HepG2 (cell line): ENCODE measurements around the gene PLXNA1. TPM values are rescaled to one million over a fixed set of nuclear protein-coding genes. Genes with fewer than 3 reads are reported as not detected.

Experiments used
- ATAC-seq: fragments of 200-7000 bp; cut with Tn5 transposase; 3 replicates; pipeline ENCODE4 v1.9.1; 2020; ENCODE audit warnings: mild to moderate bottlenecking, moderate library complexity
- BruUV-seq: library from RNA; stranded (reverse); fragments of 400-500 nt; replicated peaks from 2 replicates; lab custom pipeline; 2021; lab: Mats Ljungman, UMichigan
- CTCF ChIA-PET: fragments of 300-600 bp; formaldehyde crosslinking; extraction: SDS; loops from one replicate; lab custom pipeline; 2021; ENCODE audit warnings: low total read pairs, inconsistent platforms, low intra/inter-chr PET ratio; lab: Yijun Ruan, JAX
- POLR2A ChIA-PET: fragments of 350-600 bp; sonication (Branson Sonifier 250); formaldehyde crosslinking; loops from one replicate; lab custom pipeline; 2020; ENCODE audit warnings: antibody characterized with exemption, inconsistent platforms; lab: Yijun Ruan, JAX
- DNase-seq: peaks from one replicate; pipeline ENCODE4 v3.0.0-alpha.2; 2015; ENCODE audit warnings: low spot score
- FAIRE-seq: peaks from 3 replicates; lab custom pipeline; 2011; peaks lifted over from hg19 to GRCh38; lab: Jason Lieb, UNC
- H2AFZ ChIP-seq: one replicate; pipeline ENCODE4 v1.6.1; 2011; ENCODE audit warnings: low read length, inconsistent platforms
- H3K27ac ChIP-seq: fragments of 300-600 bp; 3 replicates; pipeline ENCODE4 v1.8.0; 2011; ENCODE audit warnings: mixed run types, mild to moderate bottlenecking, mixed read lengths, low read length, inconsistent platforms; ENCODE audit not compliant: insufficient read depth; ENCODE audit errors: extremely low read length
- H3K27me3 ChIP-seq, 2 experiments: fragments of 200-600 bp in 1 of 2; 2 replicates in 1 of 2; 3 replicates in 1 of 2; pipeline versions ENCODE4 v1.6.0 to v1.8.0; 2011; ENCODE audit warnings: low read length in 2 of 2, mild to moderate bottlenecking in 2 of 2, moderate library complexity in 2 of 2, inconsistent platforms in 1 of 2; ENCODE audit not compliant: insufficient read depth in 2 of 2, control insufficient read depth in 1 of 2
- H3K36me3 ChIP-seq, 2 experiments: fragments of 200-600 bp in 1 of 2; replicated peaks in 1 of 2; 2 replicates in 1 of 2; 3 replicates in 1 of 2; pipeline versions ENCODE4 v1.5.1 to v1.8.0; 2011; ENCODE audit warnings: low read length in 2 of 2, inconsistent platforms in 1 of 2; ENCODE audit not compliant: insufficient read depth in 2 of 2, control insufficient read depth in 1 of 2
- H3K4me1 ChIP-seq: 2 replicates; pipeline ENCODE4 v1.5.1; 2012; ENCODE audit warnings: low read length, inconsistent platforms; ENCODE audit not compliant: insufficient read depth
- H3K4me2 ChIP-seq: 2 replicates; pipeline ENCODE4 v1.6.0; 2011; ENCODE audit warnings: low read depth, low read length, inconsistent platforms
- H3K4me3 ChIP-seq, 3 experiments: fragments of 200-600 bp in 1 of 3; sonication (generic), shearing (Covaris generic) in 1 of 3; replicated peaks in 1 of 3; 2 replicates each; pipeline ENCODE4 v1.5.1; 2011 to 2016; ENCODE audit warnings: low read length in 3 of 3, inconsistent platforms in 2 of 3, low read depth in 2 of 3, mild to moderate bottlenecking in 2 of 3, control low read depth in 1 of 3, mixed read lengths in 1 of 3; ENCODE audit not compliant: insufficient read depth in 1 of 3
- H3K79me2 ChIP-seq: one replicate; pipeline ENCODE4 v1.6.1; 2011; ENCODE audit warnings: low read length, inconsistent platforms; ENCODE audit not compliant: insufficient read depth
- H3K9ac ChIP-seq: 2 replicates; pipeline ENCODE4 v1.6.0; 2011; ENCODE audit warnings: mild to moderate bottlenecking, low read depth, low read length, inconsistent platforms; ENCODE audit not compliant: insufficient read depth
- H3K9me3 ChIP-seq: 2 replicates; pipeline ENCODE4 v1.5.1; 2012; ENCODE audit warnings: mild to moderate bottlenecking, low read length
- H4K20me1 ChIP-seq: 2 replicates; pipeline ENCODE4 v1.6.0; 2011; ENCODE audit warnings: inconsistent platforms, mild to moderate bottlenecking, low read length, moderate library complexity; ENCODE audit not compliant: insufficient read depth
- HOMEZ ChIP-seq: IDR thresholded peaks from 2 replicates; pipeline ENCODE4 v1.6.1; 2016; ENCODE audit warnings: low read depth
- MAFG ChIP-seq: sonication (generic); formaldehyde crosslinking; IDR thresholded peaks from 2 replicates; pipeline ENCODE4 v1.5.1; 2020; ENCODE audit warnings: mild to moderate bottlenecking, missing genetic modification reagents
- TOPORS ChIP-seq: sonication (generic); formaldehyde crosslinking; IDR thresholded peaks from 2 replicates; pipeline ENCODE4 v1.8.0; 2023; ENCODE audit warnings: mild to moderate bottlenecking, missing genetic modification reagents
- ZNF101 ChIP-seq: sonication (generic); formaldehyde crosslinking; IDR thresholded peaks from 2 replicates; pipeline ENCODE4 v1.4.0; 2020; ENCODE audit warnings: mild to moderate bottlenecking, low read depth, missing genetic modification reagents, borderline replicate concordance
- ZNF24 ChIP-seq: fragments of 450-650 bp; IDR thresholded peaks from 2 replicates; pipeline ENCODE4 v1.6.1; 2017; ENCODE audit warnings: antibody characterized with exemption, mild to moderate bottlenecking
- ZNF253 ChIP-seq: sonication (generic); formaldehyde crosslinking; IDR thresholded peaks from 2 replicates; pipeline ENCODE4 v1.8.0; 2022; ENCODE audit warnings: mild to moderate bottlenecking, missing genetic modification reagents, borderline replicate concordance
- ZNF256 ChIP-seq: sonication (generic); formaldehyde crosslinking; conservative IDR thresholded peaks from 2 replicates; pipeline ENCODE4 v1.4.0; 2020; ENCODE audit warnings: missing genetic modification reagents
- ZNF546 ChIP-seq: sonication (generic); formaldehyde crosslinking; conservative IDR thresholded peaks from 2 replicates; pipeline ENCODE4 v1.8.1; 2023; ENCODE audit warnings: mild to moderate bottlenecking, missing genetic modification reagents
- ZNF703 ChIP-seq: sonication (generic); formaldehyde crosslinking; IDR thresholded peaks from 2 replicates; pipeline ENCODE4 v1.5.1; 2020; ENCODE audit warnings: missing genetic modification reagents, mild to moderate bottlenecking, moderate library complexity, borderline replicate concordance
- WGBS: methylation state at CpG from one replicate; pipeline ENCODE4 v1.1.6; 2017; ENCODE audit warnings: low lambda C conversion rate; 5-methylcytosine and 5-hydroxymethylcytosine counted together
- in situ Hi-C: cut with HindIII; loops from 2 replicates; pipeline ENCODE4 v1.10.0; 2017; ENCODE audit warnings: low pct_unique_long_range_greater_than_20kb; ENCODE audit not compliant: extremely low pct_ligation_motif_present
- intact Hi-C: fragments of 100-400 bp; cut with micrococcal nuclease; formaldehyde crosslinking; loops from one replicate; pipeline ENCODE4 v1.10.0; 2022; ENCODE audit not compliant: unreplicated experiment
- polyA plus RNA-seq, 8 experiments: library from polyadenylated mRNA; depleted of rRNA in 3 of 8; stranded (reverse) in 7 of 8; unstranded in 1 of 8; fragments of >200 nt; fragmentation: Illumina TruSeq in 4 of 8; extraction: Trizol in 4 of 8; gene quantifications; 2 replicates each; pipeline versions ENCODE4 v1.2.1 to v1.2.3, GENCODE V29; 2011 to 2016; ENCODE audit warnings: low read depth in 4 of 8, missing spikeins in 1 of 8, mixed read lengths in 1 of 8; ENCODE audit not compliant: insufficient read depth in 1 of 8
- total RNA-seq, 5 experiments: library from RNA; depleted of rRNA; stranded (reverse); fragments of >200 nt; fragmentation: Illumina TruSeq; extraction: Trizol; gene quantifications; 2 replicates each; pipeline ENCODE4 v1.2.3, GENCODE V29; 2016; ENCODE audit warnings: low read depth in 1 of 5
- TF ChIP-seq, protein P1 (sequence below): sonication (generic); formaldehyde crosslinking; IDR thresholded peaks from 2 replicates; pipeline ENCODE4 v1.5.1; 2020; ENCODE audit warnings: missing genetic modification reagents, mild to moderate bottlenecking, borderline replicate concordance
- TF ChIP-seq, protein P2 (sequence below): sonication (generic); formaldehyde crosslinking; IDR thresholded peaks from 2 replicates; pipeline ENCODE4 v1.4.0; 2020; ENCODE audit warnings: missing genetic modification reagents

The PLXNA1 gene
- total and polyA plus RNA-seq, 2 of the 13 experiments (the other 11 are each of a cell fraction or from before 2014, with no cell fraction given), result 16.6 to 18.2 TPM

DNA sequence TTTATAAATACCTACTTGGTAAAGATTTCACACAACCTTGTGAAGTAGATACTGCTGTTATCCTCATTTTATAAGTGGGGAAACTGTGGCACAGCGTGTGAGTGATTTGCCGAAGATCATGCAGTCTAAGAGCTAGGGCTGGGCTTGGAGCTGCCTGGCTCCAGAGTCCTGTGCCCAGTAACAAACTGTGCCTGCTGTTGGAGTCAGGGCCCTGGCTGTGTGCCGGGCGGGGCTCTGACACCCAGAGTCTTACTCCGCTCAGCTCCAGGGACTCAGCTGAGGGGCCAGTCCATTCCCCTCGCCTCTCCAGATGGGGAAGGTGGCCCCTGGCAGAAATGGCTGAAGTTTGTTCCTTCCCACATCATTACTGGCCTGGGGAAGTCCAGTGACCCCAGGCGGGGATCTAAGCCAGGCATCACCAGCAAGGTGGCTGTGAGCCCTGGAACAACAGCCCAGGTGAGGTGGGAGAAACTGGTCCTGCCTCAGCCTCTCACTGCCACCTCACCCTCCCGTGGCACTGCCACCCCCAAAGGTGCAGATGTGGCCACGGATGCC is 17.3 kb upstream of the PLXNA1 start:
- BruUV-seq, result no TSS peak
- DNase-seq (no peak), ATAC-seq (no peak), FAIRE-seq (no peak)
- POLR2A ChIA-PET, result no interaction called here
- in situ Hi-C loops (no loop called here), intact Hi-C loops (no loop called here)
- H3K79me2 ChIP-seq, result no peaks in the 10 kb centered on the region
- H3K9ac ChIP-seq, result no peak overlapping the region
- peaks cover 32% of the 10 kb centered on the region for H3K4me1 ChIP-seq
- TF ChIP-seq MAFG (CRISPR knock-in tag), result no peak
- no peak for TF ChIP-seq ZNF24
- no peak for TF ChIP-seq HOMEZ (CRISPR knock-in tag)
- no peak for TF ChIP-seq ZNF256
- no peak for TF ChIP-seq ZNF703
- TF ChIP-seq, protein P1, sequence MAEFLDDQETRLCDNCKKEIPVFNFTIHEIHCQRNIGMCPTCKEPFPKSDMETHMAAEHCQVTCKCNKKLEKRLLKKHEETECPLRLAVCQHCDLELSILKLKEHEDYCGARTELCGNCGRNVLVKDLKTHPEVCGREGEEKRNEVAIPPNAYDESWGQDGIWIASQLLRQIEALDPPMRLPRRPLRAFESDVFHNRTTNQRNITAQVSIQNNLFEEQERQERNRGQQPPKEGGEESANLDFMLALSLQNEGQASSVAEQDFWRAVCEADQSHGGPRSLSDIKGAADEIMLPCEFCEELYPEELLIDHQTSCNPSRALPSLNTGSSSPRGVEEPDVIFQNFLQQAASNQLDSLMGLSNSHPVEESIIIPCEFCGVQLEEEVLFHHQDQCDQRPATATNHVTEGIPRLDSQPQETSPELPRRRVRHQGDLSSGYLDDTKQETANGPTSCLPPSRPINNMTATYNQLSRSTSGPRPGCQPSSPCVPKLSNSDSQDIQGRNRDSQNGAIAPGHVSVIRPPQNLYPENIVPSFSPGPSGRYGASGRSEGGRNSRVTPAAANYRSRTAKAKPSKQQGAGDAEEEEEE (CRISPR knock-in tag), result no peak
- TF ChIP-seq TOPORS, result no peak
- TF ChIP-seq ZNF253 (CRISPR knock-in tag), result no peak
- no peak for TF ChIP-seq ZNF101 (CRISPR knock-in tag)
- no peak for TF ChIP-seq ZNF546
- TF ChIP-seq, protein P2, sequence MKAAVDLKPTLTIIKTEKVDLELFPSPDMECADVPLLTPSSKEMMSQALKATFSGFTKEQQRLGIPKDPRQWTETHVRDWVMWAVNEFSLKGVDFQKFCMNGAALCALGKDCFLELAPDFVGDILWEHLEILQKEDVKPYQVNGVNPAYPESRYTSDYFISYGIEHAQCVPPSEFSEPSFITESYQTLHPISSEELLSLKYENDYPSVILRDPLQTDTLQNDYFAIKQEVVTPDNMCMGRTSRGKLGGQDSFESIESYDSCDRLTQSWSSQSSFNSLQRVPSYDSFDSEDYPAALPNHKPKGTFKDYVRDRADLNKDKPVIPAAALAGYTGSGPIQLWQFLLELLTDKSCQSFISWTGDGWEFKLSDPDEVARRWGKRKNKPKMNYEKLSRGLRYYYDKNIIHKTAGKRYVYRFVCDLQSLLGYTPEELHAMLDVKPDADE (CRISPR knock-in tag), result no peak
- no peaks in the 10 kb centered on the region for H4K20me1 ChIP-seq
- 67% methylated on average over 3 of the region's 9 CpGs for WGBS
- no peaks in the 10 kb centered on the region for H3K36me3 ChIP-seq
- no peaks in the 10 kb centered on the region for H3K9me3 ChIP-seq
- H2AFZ ChIP-seq, result no peak overlapping the region
- H3K4me2 ChIP-seq, result no peak overlapping the region
- no peak overlapping the region for H3K27ac ChIP-seq
- no peak overlapping the region for H3K4me3 ChIP-seq
- H3K27me3 ChIP-seq, result peaks cover 1 to 6% of the 10 kb centered on the region in 2 experiments; a peak in 3 of 5 replicates
- CTCF ChIA-PET, result no interaction called here
